Kidney (tissue), 14 donors: ENCODE measurements around the gene SMARCC2. TPM values are rescaled to one million over a fixed set of nuclear protein-coding genes. Genes with fewer than 3 reads are reported as not detected.
A peak's percentile ranks its signal among the peaks of the same experiment; 100 is the strongest.

Experiments
- DNase-seq, 5 donors: peaks; one replicate each; pipeline ENCODE4 v3.0.0-alpha.2; 2013 to 2020
- FAIRE-seq: peaks from 2 replicates; lab custom pipeline; 2012; peaks lifted over from hg19 to GRCh38; lab: Jason Lieb, UNC
- H3K27ac ChIP-seq, 2 donors: one replicate each; pipeline ENCODE4 v1.7.0; 2013; ENCODE audit warnings: low read depth in 2 of 2, low read length in 2 of 2, inconsistent platforms in 1 of 2
- H3K27me3 ChIP-seq: one replicate; pipeline ENCODE4 v1.7.1; 2013; ENCODE audit warnings: low read length, inconsistent platforms; ENCODE audit not compliant: control insufficient read depth, insufficient read depth
- H3K36me3 ChIP-seq, 3 donors: one replicate each; pipeline versions ENCODE4 v1.7.0 to v1.7.1; 2013; ENCODE audit warnings: low read length in 3 of 3, control low read depth in 1 of 3, inconsistent platforms in 1 of 3; ENCODE audit not compliant: insufficient read depth in 3 of 3, control insufficient read depth in 2 of 3
- H3K4me1 ChIP-seq, 3 donors: one replicate each; pipeline versions ENCODE4 v1.7.0 to v1.7.1; 2013; ENCODE audit warnings: low read length in 3 of 3, inconsistent platforms in 1 of 3, low read depth in 1 of 3; ENCODE audit not compliant: control insufficient read depth in 2 of 3, insufficient read depth in 2 of 3
- H3K4me3 ChIP-seq, 3 donors: one replicate each; pipeline versions ENCODE4 v1.7.0 to v1.8.1; 2013; ENCODE audit warnings: low read length in 3 of 3, control low read depth in 1 of 3, inconsistent platforms in 1 of 3
- H3K9ac ChIP-seq, 3 donors: one replicate each; pipeline versions ENCODE4 v1.7.0 to v1.7.1; 2013; ENCODE audit warnings: low read length in 3 of 3, control low read depth in 1 of 3, inconsistent platforms in 1 of 3
- H3K9me3 ChIP-seq, 3 donors: one replicate each; pipeline versions ENCODE4 v1.7.0 to v1.7.1; 2013; ENCODE audit warnings: low read length in 3 of 3, control low read depth in 1 of 3, inconsistent platforms in 1 of 3; ENCODE audit not compliant: control insufficient read depth in 2 of 3, insufficient read depth in 1 of 3
- intact Hi-C: fragments of 100-400 bp; cut with DNase I; formaldehyde crosslinking; loops from one replicate; pipeline ENCODE4 v1.11.1; 2022
- polyA plus RNA-seq: library from polyadenylated mRNA; stranded (reverse); fragments of 350-450 nt; fragmentation: Illumina TruSeq; extraction: RNeasy Lipid Tissue Mini Kit (QIAGEN cat#74804); gene quantifications from one replicate; pipeline ENCODE4 v1.2.3, GENCODE V29; 2014; ENCODE audit warnings: low read depth, low replicate concordance; ENCODE audit not compliant: insufficient read depth
- total RNA-seq: library from RNA; stranded (reverse); fragmentation: NEBNext Ultra II Directional; extraction: Animal tissue kit (Norgen Biotek cat#: 25700); gene quantifications from one replicate; pipeline ENCODE4 v1.2.1, GENCODE V29; 2021
- TF ChIP-seq, protein P1 (sequence below): IDR thresholded peaks from 3 replicates; pipeline ENCODE4 v1.5.1; 2012; ENCODE audit warnings: mild to moderate bottlenecking, moderate library complexity, borderline replicate concordance; ENCODE audit not compliant: insufficient read depth; ENCODE audit errors: extremely low read depth
- donor health status: control.
- donor health status: control.
- donor health status: control.
- donor health status: control.
- donor health status: control.
- donor health status: DM: yes; HTN: yes; CAD: no.
- donor health status: Normal renal cell carcinoma (clear cell type).

Gene SMARCC2
- total and polyA plus RNA-seq, 2 donors from 2014 or later, result 18.8 to 112 TPM

GRCh38 chr12:56230432-56231183 lies 41.3 kb upstream of the SMARCC2 start:
- Histone ChIP-seq H3K9ac (peak overlapping the region in 2 of 3 donors; percentile 8 to 55), H3K36me3 (peaks cover 0 to 2% (median 0%) of the 10 kb centered on the region in 3 donors), H3K27ac (peak overlapping the region; percentile 84 to 88), H3K4me3 (peak overlapping the region in 2 of 3 donors; percentile 64 to 68), H3K9me3 (no peaks in the 10 kb centered on the region), H3K4me1 (peaks cover 0 to 4% (median 0%) of the 10 kb centered on the region in 3 donors), H3K27me3 (no peaks in the 10 kb centered on the region)
- FAIRE-seq, result no peak
- peak in 4 of 5 donors; percentile 39 to 78 (median 58) for DNase-seq
- TF ChIP-seq, protein P1, sequence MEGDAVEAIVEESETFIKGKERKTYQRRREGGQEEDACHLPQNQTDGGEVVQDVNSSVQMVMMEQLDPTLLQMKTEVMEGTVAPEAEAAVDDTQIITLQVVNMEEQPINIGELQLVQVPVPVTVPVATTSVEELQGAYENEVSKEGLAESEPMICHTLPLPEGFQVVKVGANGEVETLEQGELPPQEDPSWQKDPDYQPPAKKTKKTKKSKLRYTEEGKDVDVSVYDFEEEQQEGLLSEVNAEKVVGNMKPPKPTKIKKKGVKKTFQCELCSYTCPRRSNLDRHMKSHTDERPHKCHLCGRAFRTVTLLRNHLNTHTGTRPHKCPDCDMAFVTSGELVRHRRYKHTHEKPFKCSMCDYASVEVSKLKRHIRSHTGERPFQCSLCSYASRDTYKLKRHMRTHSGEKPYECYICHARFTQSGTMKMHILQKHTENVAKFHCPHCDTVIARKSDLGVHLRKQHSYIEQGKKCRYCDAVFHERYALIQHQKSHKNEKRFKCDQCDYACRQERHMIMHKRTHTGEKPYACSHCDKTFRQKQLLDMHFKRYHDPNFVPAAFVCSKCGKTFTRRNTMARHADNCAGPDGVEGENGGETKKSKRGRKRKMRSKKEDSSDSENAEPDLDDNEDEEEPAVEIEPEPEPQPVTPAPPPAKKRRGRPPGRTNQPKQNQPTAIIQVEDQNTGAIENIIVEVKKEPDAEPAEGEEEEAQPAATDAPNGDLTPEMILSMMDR, result no peak
- intact Hi-C loops, result no loop called here

- H3K36me3 ChIP-seq, result peaks cover 0 to 2% (median 0%) of the 10 kb centered on the region in 3 donors
- intact Hi-C loops, result no loop called here
- H3K4me1 ChIP-seq, result peaks cover 0 to 4% (median 0%) of the 10 kb centered on the region in 3 donors
- H3K27ac ChIP-seq, result peak within 1 kb of the TSS; percentile 84 to 88
- no peaks in the 10 kb centered on the region for H3K9me3 ChIP-seq
- no peaks in the 10 kb centered on the region for H3K27me3 ChIP-seq
- peak within 1 kb of the TSS in 2 of 3 donors; percentile 64 to 68 for H3K4me3 ChIP-seq
- H3K9ac ChIP-seq, result peak within 1 kb of the TSS in 2 of 3 donors; percentile 8 to 55
- no peak for FAIRE-seq
- TF ChIP-seq, protein P1, result no peak
- DNase-seq, result no peak
These were observed 40.7 kb upstream of the SMARCC2 start, which contains the start of gene SLC39A5 for GRCh38 chr12:56229916-56230431. TSS of gene SLC39A5 (plus strand) at chr12:56230051. CDS start at chr12:56231275, 1,224 bp downstream.

DNA sequence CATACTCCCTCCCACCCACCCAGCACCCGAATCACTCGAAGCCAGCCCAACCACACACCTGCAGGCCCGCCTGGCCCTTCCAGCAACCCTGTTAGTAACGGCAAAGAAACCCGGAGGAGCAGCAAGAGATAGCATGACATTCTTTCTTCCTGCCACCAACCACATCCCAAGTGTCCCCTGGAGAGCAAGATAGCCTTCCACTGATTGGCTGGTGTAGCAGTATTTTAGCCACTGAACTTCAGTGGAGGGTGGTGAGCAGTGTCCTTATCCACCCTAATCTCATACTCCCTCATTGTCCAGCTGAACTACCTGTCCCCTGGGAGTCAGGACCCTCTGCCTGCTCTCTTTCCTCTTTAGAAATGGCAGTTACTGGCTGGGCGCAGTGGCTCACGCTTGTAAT lies 39.8 kb upstream of the SMARCC2 start:
- TF ChIP-seq, protein P1, result no peak
- Histone ChIP-seq H3K4me1 (peaks cover 0 to 6% (median 0%) of the 10 kb centered on the region in 3 donors), H3K9ac (no peak overlapping the region), H3K4me3 (no peak overlapping the region), H3K27ac (no peak overlapping the region), H3K27me3 (no peaks in the 10 kb centered on the region), H3K36me3 (peaks cover 0 to 2% (median 0%) of the 10 kb centered on the region in 3 donors), H3K9me3 (no peaks in the 10 kb centered on the region)
- FAIRE-seq (no peak), DNase-seq (no peak)
- intact Hi-C loops, result no loop called here
